Neuronal stem cell (in vitro differentiated cells): ENCODE results near the gene BARX1.

Experiments used
- DNase-seq: peaks from one replicate; pipeline ENCODE4 v3.0.0-alpha.2; 2013; ENCODE audit warnings: low spot score
- H2AFZ ChIP-seq: one replicate; pipeline ENCODE4 v1.6.1; 2013; ENCODE audit warnings: mild to moderate bottlenecking, low read length, inconsistent platforms
- H2AK5ac ChIP-seq: 2 replicates; pipeline ENCODE4 v1.6.1; 2013; ENCODE audit warnings: low read depth, mild to moderate bottlenecking, inconsistent platforms, low read length, moderate library complexity, mixed read lengths
- H2BK120ac ChIP-seq: 2 replicates; pipeline ENCODE4 v1.6.1; 2013; ENCODE audit warnings: low read depth, mild to moderate bottlenecking, inconsistent platforms, low read length, moderate library complexity, mixed read lengths
- H2BK12ac ChIP-seq: one replicate; pipeline ENCODE4 v1.6.1; 2013; ENCODE audit warnings: low read length, inconsistent platforms
- H2BK15ac ChIP-seq: 2 replicates; pipeline ENCODE4 v1.6.1; 2013; ENCODE audit warnings: mild to moderate bottlenecking, low read length, inconsistent platforms, mixed read lengths
- H2BK5ac ChIP-seq: one replicate; pipeline ENCODE4 v1.6.1; 2013; ENCODE audit warnings: inconsistent platforms, mild to moderate bottlenecking, low read length, moderate library complexity
- H3K14ac ChIP-seq: one replicate; pipeline ENCODE4 v1.6.1; 2013; ENCODE audit warnings: low read length, inconsistent platforms
- H3K18ac ChIP-seq: 2 replicates; pipeline ENCODE4 v1.6.1; 2013; ENCODE audit warnings: low read length, inconsistent platforms
- H3K23ac ChIP-seq: 2 replicates; pipeline ENCODE4 v1.6.1; 2013; ENCODE audit warnings: low read depth, mild to moderate bottlenecking, mixed read lengths, low read length, inconsistent platforms; ENCODE audit not compliant: poor library complexity
- H3K27ac ChIP-seq: replicated peaks from 3 replicates; pipeline ENCODE4 v1.5.1; 2013; ENCODE audit warnings: low read length, inconsistent platforms
- H3K27me3 ChIP-seq, 3 experiments: 2 replicates each; pipeline ENCODE4 v1.6.1; 2013; ENCODE audit warnings: low read length in 3 of 3, mild to moderate bottlenecking in 2 of 3, inconsistent platforms in 1 of 3, low read depth in 1 of 3, mixed read lengths in 1 of 3, moderate library complexity in 1 of 3; ENCODE audit not compliant: control insufficient read depth in 3 of 3, insufficient read depth in 3 of 3
- H3K36me3 ChIP-seq, 2 donors: replicated peaks in 1 of 2; 2 replicates each; pipeline ENCODE4 v1.6.1; 2013; ENCODE audit warnings: low read length in 2 of 2; ENCODE audit not compliant: control insufficient read depth in 2 of 2, insufficient read depth in 2 of 2
- H3K4ac ChIP-seq: 2 replicates; pipeline ENCODE4 v1.6.1; 2013; ENCODE audit warnings: inconsistent platforms, mild to moderate bottlenecking, low read length, moderate library complexity
- H3K4me1 ChIP-seq, 2 donors: 1 replicate in 1 of 2; 2 replicates in 1 of 2; pipeline ENCODE4 v1.6.1; 2013; ENCODE audit warnings: low read length in 2 of 2, low read depth in 1 of 2; ENCODE audit not compliant: control insufficient read depth in 2 of 2, insufficient read depth in 1 of 2
- H3K4me2 ChIP-seq: one replicate; pipeline ENCODE4 v1.6.1; 2013; ENCODE audit warnings: mild to moderate bottlenecking, low read length, inconsistent platforms; ENCODE audit not compliant: insufficient read depth, poor library complexity, severe bottlenecking
- H3K4me3 ChIP-seq, 2 donors: 2 replicates each; pipeline ENCODE4 v1.5.1; 2013; ENCODE audit warnings: low read length in 2 of 2, mild to moderate bottlenecking in 2 of 2, inconsistent platforms in 1 of 2, moderate library complexity in 1 of 2
- H3K79me1 ChIP-seq: one replicate; pipeline ENCODE4 v1.6.1; 2013; ENCODE audit warnings: low read depth, mild to moderate bottlenecking, inconsistent platforms, low read length, moderate library complexity
- H3K9ac ChIP-seq: one replicate; pipeline ENCODE4 v1.6.1; 2013; ENCODE audit warnings: mild to moderate bottlenecking, low read depth, low read length, inconsistent platforms; ENCODE audit not compliant: poor library complexity
- H3K9me3 ChIP-seq, 2 donors: replicated peaks in 1 of 2; 2 replicates each; pipeline versions ENCODE3 to v1.6.1; 2013; ENCODE audit warnings: low read length in 2 of 2, mild to moderate bottlenecking in 2 of 2, inconsistent platforms in 1 of 2, low read depth in 1 of 2, mixed read lengths in 1 of 2, moderate library complexity in 1 of 2; ENCODE audit not compliant: control insufficient read depth in 2 of 2, insufficient read depth in 1 of 2
- H4K8ac ChIP-seq: one replicate; pipeline ENCODE4 v1.6.1; 2013; ENCODE audit warnings: low read depth, mild to moderate bottlenecking, inconsistent platforms, low read length, moderate library complexity
- H4K91ac ChIP-seq: one replicate; pipeline ENCODE4 v1.6.1; 2013; ENCODE audit warnings: low read length, low read depth, mild to moderate bottlenecking, inconsistent platforms; ENCODE audit not compliant: poor library complexity
- WGBS, 2 donors: extraction: QIAGEN DNeasy Blood & Tissue Kit; methylation state at CpG; one replicate each; pipeline ENCODE4 v1.1.7; 2013; ENCODE audit warnings: missing lambda C conversion rate in 2 of 2, mixed read lengths in 1 of 2; ENCODE audit not compliant: insufficient read length in 2 of 2, insufficient replicate concordance in 1 of 2; ENCODE audit errors: extremely low coverage in 2 of 2; 5-methylcytosine and 5-hydroxymethylcytosine counted together

BARX1 gene

GRCh38 chr9:93958819-93959682, 3.9 kb upstream of the BARX1 start:
- Histone ChIP-seq H3K18ac (peak overlapping the region; percentile 12), H2BK15ac (no peak overlapping the region), H3K4me2 (peak overlapping the region; percentile 43), H2BK5ac (no peak overlapping the region), H2BK12ac (no peak overlapping the region), H4K8ac (no peak overlapping the region), H3K36me3 (no peaks in the 10 kb centered on the region), H3K27ac (no peak overlapping the region), H3K27me3 (peaks cover 65 to 89% (median 83%) of the 10 kb centered on the region in 3 experiments), H3K14ac (peak overlapping the region; percentile 82), H2BK120ac (no peak overlapping the region), H3K4ac (no peak overlapping the region), H4K91ac (no peak overlapping the region), H3K9me3 (peaks cover 0 to 4% of the 10 kb centered on the region in 2 donors), H3K79me1 (peaks cover 3% of the 10 kb centered on the region), H2AK5ac (peak overlapping the region; percentile 8), H3K4me1 (peaks cover 4 to 6% of the 10 kb centered on the region in 2 donors), H3K23ac (no peak overlapping the region), H3K4me3 (peak overlapping the region in 1 of 2 donors; percentile 29), H3K9ac (no peak overlapping the region), H2AFZ (peak overlapping the region; percentile 79)
- no peak for DNase-seq
- WGBS, 2 donors = no CpG with 5 or more reads among the region's 66 CpGs

GRCh38 chr9:93958121-93958818, 3.1 kb upstream of the BARX1 start:
- H2AK5ac ChIP-seq = peak overlapping the region; percentile 61
- peaks cover 72 to 92% (median 91%) of the 10 kb centered on the region in 3 experiments for H3K27me3 ChIP-seq
- H3K79me1 ChIP-seq = peaks cover 3% of the 10 kb centered on the region
- H2BK12ac ChIP-seq = no peak overlapping the region
- H4K91ac ChIP-seq = no peak overlapping the region
- no peak overlapping the region for H2BK120ac ChIP-seq
- WGBS, 2 donors = no CpG with 5 or more reads among the region's 49 CpGs
- peak overlapping the region; percentile 22 for H3K23ac ChIP-seq
- DNase-seq = no peak
- H4K8ac ChIP-seq = no peak overlapping the region
- peak overlapping the region; percentile 59 for H3K18ac ChIP-seq
- H3K4ac ChIP-seq = no peak overlapping the region
- H2BK5ac ChIP-seq = no peak overlapping the region
- peaks cover 0 to 4% of the 10 kb centered on the region in 2 donors for H3K9me3 ChIP-seq
- H3K4me2 ChIP-seq = peak overlapping the region; percentile 43
- H3K9ac ChIP-seq = no peak overlapping the region
- no peaks in the 10 kb centered on the region for H3K36me3 ChIP-seq
- no peak overlapping the region for H2BK15ac ChIP-seq
- H3K27ac ChIP-seq = no peak overlapping the region
- no peak overlapping the region for H3K14ac ChIP-seq
- H2AFZ ChIP-seq = peak overlapping the region; percentile 79
- H3K4me1 ChIP-seq = peaks cover 5 to 6% of the 10 kb centered on the region in 2 donors
- H3K4me3 ChIP-seq = peak overlapping the region in 1 of 2 donors; percentile 29

DNA sequence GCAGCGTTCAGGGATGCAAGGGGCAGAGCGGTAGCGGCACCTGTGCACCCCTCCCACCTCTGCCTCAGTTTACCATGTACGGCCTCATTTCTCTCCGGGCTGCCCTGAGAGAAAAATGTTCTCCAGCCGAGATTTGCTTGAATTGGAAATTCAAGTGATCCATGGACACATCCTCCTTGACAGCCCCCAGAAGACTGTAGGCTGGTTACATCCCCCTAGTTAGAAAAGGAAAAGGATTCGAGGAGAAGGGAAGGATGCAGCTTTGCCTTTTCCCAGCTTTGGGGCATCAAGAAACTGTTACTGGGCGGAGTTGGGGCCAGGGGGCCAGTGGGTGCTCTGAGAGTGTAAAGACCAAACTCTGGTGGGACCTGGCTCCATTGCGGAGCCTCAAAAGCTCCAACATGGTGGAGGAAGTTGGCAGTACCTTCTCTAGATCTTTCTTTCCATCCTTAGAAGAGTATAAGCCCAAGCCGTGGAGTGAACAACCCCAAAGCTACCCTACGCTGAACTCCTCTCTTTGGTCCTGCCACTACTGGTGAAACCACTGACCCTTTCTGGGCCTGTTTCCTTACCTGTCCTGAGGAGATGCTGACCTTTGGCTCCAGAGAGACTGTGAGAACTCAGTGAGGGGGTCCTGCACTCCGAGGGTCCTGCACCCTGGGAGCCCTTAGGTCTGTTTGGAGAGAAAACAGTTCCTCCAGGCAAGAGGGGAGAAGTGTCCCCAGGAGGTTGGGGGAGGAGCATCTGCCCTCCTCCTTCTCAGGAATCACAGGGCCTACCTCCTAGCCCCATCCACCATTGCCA, 1.0 kb upstream of the BARX1 start:
- Histone ChIP-seq H2AFZ (no peak overlapping the region), H3K4me3 (no peak overlapping the region), H4K91ac (no peak overlapping the region), H3K4ac (no peak overlapping the region), H3K27me3 (peaks cover 87 to 98% (median 97%) of the 10 kb centered on the region in 3 experiments), H3K4me2 (peak overlapping the region; percentile 91), H3K23ac (no peak overlapping the region), H3K18ac (peak overlapping the region; percentile 22), H2AK5ac (peak overlapping the region; percentile 39), H3K9me3 (peaks cover 3 to 4% of the 10 kb centered on the region in 2 donors), H3K9ac (peak overlapping the region; percentile 71), H2BK5ac (no peak overlapping the region), H3K4me1 (peaks cover 5 to 6% of the 10 kb centered on the region in 2 donors), H3K79me1 (peaks cover 5% of the 10 kb centered on the region), H4K8ac (no peak overlapping the region), H3K27ac (no peak overlapping the region), H2BK120ac (no peak overlapping the region), H3K14ac (peak overlapping the region; percentile 39), H2BK15ac (no peak overlapping the region), H2BK12ac (no peak overlapping the region), H3K36me3 (no peaks in the 10 kb centered on the region)
- no CpG with 5 or more reads among the region's 12 CpGs for WGBS, 2 donors
- no peak for DNase-seq
